Stimulated activated effector memory CD8-positive, alpha-beta T cell treated with anti-CD3 and anti-CD28 coated beads, Interleukin-12 subunit alpha, Interleukin-12 subunit beta, amount 100 ng/mL, for 72 hours (primary cell): Measurements from ENCODE around the gene TMEM108.

Experiments used
- ATAC-seq: fragments of 150-1000 bp; cut with Tn5 transposase; 2 replicates; pipeline ENCODE4 v1.10.0; 2021
- DNase-seq, 2 donors: peaks; one replicate each; pipeline ENCODE4 v3.0.0; 2021 to 2022; ENCODE audit warnings: low spot score in 2 of 2
- H3K27ac Mint-ChIP-seq: one replicate; pipeline ENCODE4 v1.8.0; 2022; ENCODE audit warnings: mild to moderate bottlenecking, mixed read lengths
- H3K36me3 Mint-ChIP-seq: one replicate; pipeline ENCODE4 v1.8.0; 2022; ENCODE audit warnings: mild to moderate bottlenecking, mixed read lengths
- H3K4me1 Mint-ChIP-seq: one replicate; pipeline ENCODE4 v1.8.0; 2022; ENCODE audit warnings: mixed read lengths
- H3K4me3 Mint-ChIP-seq: one replicate; pipeline ENCODE4 v1.8.0; 2022; ENCODE audit warnings: mild to moderate bottlenecking, mixed read lengths
- H3K9me3 Mint-ChIP-seq: one replicate; pipeline ENCODE4 v1.8.0; 2022; ENCODE audit warnings: mixed read lengths

TMEM108 gene

GRCh38 chr3:133040696-133041523 lies 2.7 kb downstream of the TMEM108 start:
- ATAC-seq: no peak
- DNase-seq: peak in 1 of 2 donors; percentile 52

GRCh38 chr3:133041524-133041829 lies 3.3 kb downstream of the TMEM108 start:
- DNase-seq (no peak), ATAC-seq (no peak)
- Mint-ChIP-seq H3K4me3 (no peak overlapping the region), H3K4me1 (no peaks in the 10 kb centered on the region), H3K36me3 (no peaks in the 10 kb centered on the region), H3K27ac (no peak overlapping the region), H3K9me3 (no peaks in the 10 kb centered on the region)

More at GRCh38 chr3:133040696-133041523, 2.7 kb downstream of the TMEM108 start:
- Mint-ChIP-seq H3K4me1 (no peaks in the 10 kb centered on the region), H3K27ac (no peak overlapping the region), H3K9me3 (no peaks in the 10 kb centered on the region), H3K4me3 (no peak overlapping the region), H3K36me3 (no peaks in the 10 kb centered on the region)

- H3K9me3 Mint-ChIP-seq: no peaks in the 10 kb centered on the region
- no peaks in the 10 kb centered on the region for H3K36me3 Mint-ChIP-seq
- DNase-seq: no peak
- no peak overlapping the region for H3K4me3 Mint-ChIP-seq
- H3K27ac Mint-ChIP-seq: no peak overlapping the region
- H3K4me1 Mint-ChIP-seq: no peaks in the 10 kb centered on the region
- ATAC-seq: no peak
These were observed 4.6 kb downstream of the TMEM108 start for GRCh38 chr3:133042778-133043177.

- no peak for ATAC-seq
- Mint-ChIP-seq H3K27ac (no peak overlapping the region), H3K4me1 (no peaks in the 10 kb centered on the region), H3K4me3 (no peak overlapping the region), H3K36me3 (no peaks in the 10 kb centered on the region), H3K9me3 (no peaks in the 10 kb centered on the region)
- DNase-seq: no peak
These were observed 9.8 kb downstream of the TMEM108 start for GRCh38 chr3:133047980-133048379.

- Mint-ChIP-seq H3K36me3 (no peaks in the 10 kb centered on the region), H3K4me3 (no peak overlapping the region), H3K4me1 (no peaks in the 10 kb centered on the region), H3K9me3 (no peaks in the 10 kb centered on the region), H3K27ac (no peak overlapping the region)
- ATAC-seq (no peak), DNase-seq (no peak)
These were observed 11.3 kb downstream of the TMEM108 start for GRCh38 chr3:133049491-133049890.

- Mint-ChIP-seq H3K27ac (no peak overlapping the region), H3K9me3 (no peaks in the 10 kb centered on the region), H3K36me3 (no peaks in the 10 kb centered on the region), H3K4me1 (no peaks in the 10 kb centered on the region), H3K4me3 (no peak overlapping the region)
- ATAC-seq: no peak
- no peak for DNase-seq
These were observed 12.7 kb downstream of the TMEM108 start for GRCh38 chr3:133050891-133051290.

GRCh38 chr3:133053532-133053931 lies 15.3 kb downstream of the TMEM108 start:
- H3K9me3 Mint-ChIP-seq: no peaks in the 10 kb centered on the region
- no peak overlapping the region for H3K27ac Mint-ChIP-seq
- DNase-seq (no peak), ATAC-seq (no peak)
- H3K4me1 Mint-ChIP-seq: no peaks in the 10 kb centered on the region
- H3K36me3 Mint-ChIP-seq: no peaks in the 10 kb centered on the region
- no peak overlapping the region for H3K4me3 Mint-ChIP-seq

GRCh38 chr3:133054586-133054985 lies 16.4 kb downstream of the TMEM108 start:
- DNase-seq: no peak

GRCh38 chr3:133055339-133055738 lies 17.1 kb downstream of the TMEM108 start:
- no peak for ATAC-seq
- no peaks in the 10 kb centered on the region for H3K9me3 Mint-ChIP-seq

More at GRCh38 chr3:133054586-133054985, 16.4 kb downstream of the TMEM108 start:
- no peak overlapping the region for H3K27ac Mint-ChIP-seq
- no peaks in the 10 kb centered on the region for H3K36me3 Mint-ChIP-seq
- no peak for ATAC-seq
- no peaks in the 10 kb centered on the region for H3K4me1 Mint-ChIP-seq
- no peak overlapping the region for H3K4me3 Mint-ChIP-seq
- H3K9me3 Mint-ChIP-seq: no peaks in the 10 kb centered on the region

GRCh38 chr3:133058243-133058642 lies 20.1 kb downstream of the TMEM108 start:
- no peak overlapping the region for H3K4me3 Mint-ChIP-seq
- H3K27ac Mint-ChIP-seq: no peak overlapping the region
- no peaks in the 10 kb centered on the region for H3K9me3 Mint-ChIP-seq
- no peaks in the 10 kb centered on the region for H3K36me3 Mint-ChIP-seq
- no peaks in the 10 kb centered on the region for H3K4me1 Mint-ChIP-seq
- DNase-seq (no peak), ATAC-seq (no peak)

More at GRCh38 chr3:133055339-133055738, 17.1 kb downstream of the TMEM108 start:
- no peak overlapping the region for H3K27ac Mint-ChIP-seq
- DNase-seq: no peak
- H3K4me1 Mint-ChIP-seq: no peaks in the 10 kb centered on the region
- no peak overlapping the region for H3K4me3 Mint-ChIP-seq
- no peaks in the 10 kb centered on the region for H3K36me3 Mint-ChIP-seq

GRCh38 chr3:133058831-133059230 lies 20.6 kb downstream of the TMEM108 start:
- H3K9me3 Mint-ChIP-seq: no peaks in the 10 kb centered on the region
- H3K27ac Mint-ChIP-seq: no peak overlapping the region
- no peaks in the 10 kb centered on the region for H3K36me3 Mint-ChIP-seq
- no peak overlapping the region for H3K4me3 Mint-ChIP-seq
- DNase-seq: no peak
- H3K4me1 Mint-ChIP-seq: no peaks in the 10 kb centered on the region
- no peak for ATAC-seq

GRCh38 chr3:133065193-133065961 lies 27.2 kb downstream of the TMEM108 start:
- Mint-ChIP-seq H3K36me3 (no peaks in the 10 kb centered on the region), H3K4me3 (no peak overlapping the region), H3K4me1 (no peaks in the 10 kb centered on the region), H3K9me3 (no peaks in the 10 kb centered on the region), H3K27ac (no peak overlapping the region)
- no peak for DNase-seq
- ATAC-seq: no peak

- Mint-ChIP-seq H3K36me3 (no peaks in the 10 kb centered on the region), H3K9me3 (no peaks in the 10 kb centered on the region), H3K4me1 (no peaks in the 10 kb centered on the region), H3K4me3 (no peak overlapping the region), H3K27ac (no peak overlapping the region)
- ATAC-seq (no peak), DNase-seq (no peak)
These were observed 27.8 kb downstream of the TMEM108 start for GRCh38 chr3:133066026-133066425.

- Mint-ChIP-seq H3K4me1 (no peaks in the 10 kb centered on the region), H3K27ac (no peak overlapping the region), H3K36me3 (no peaks in the 10 kb centered on the region), H3K4me3 (no peak overlapping the region), H3K9me3 (no peaks in the 10 kb centered on the region)
- DNase-seq (no peak), ATAC-seq (no peak)
These were observed 31.5 kb downstream of the TMEM108 start for GRCh38 chr3:133069556-133070286.

- no peaks in the 10 kb centered on the region for H3K9me3 Mint-ChIP-seq
- DNase-seq (no peak), ATAC-seq (no peak)
- H3K4me1 Mint-ChIP-seq: no peaks in the 10 kb centered on the region
- H3K36me3 Mint-ChIP-seq: no peaks in the 10 kb centered on the region
- H3K4me3 Mint-ChIP-seq: no peak overlapping the region
- no peak overlapping the region for H3K27ac Mint-ChIP-seq
These were observed 36.8 kb downstream of the TMEM108 start for GRCh38 chr3:133074977-133075376.
